ENCODE measurements around the gene ERMARD.

DNA sequence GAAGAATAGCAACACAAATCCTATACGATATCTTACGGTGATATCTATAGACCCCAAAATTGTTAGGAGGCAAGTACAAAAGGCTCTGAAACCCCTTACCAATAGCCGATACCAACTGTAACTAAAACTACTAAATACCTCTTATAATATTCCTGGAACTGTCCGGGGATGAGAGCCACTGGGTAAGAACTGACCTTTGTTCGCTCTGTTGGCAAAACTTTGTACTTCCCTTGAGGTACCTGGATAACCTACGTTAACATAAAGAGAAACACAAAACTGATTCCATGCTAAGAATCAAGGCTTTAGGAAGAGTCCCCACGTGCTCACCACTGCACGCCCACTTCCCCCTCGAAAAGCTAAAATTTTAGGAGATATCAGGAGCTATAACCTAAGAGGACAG, 36.8 kb upstream of the ERMARD start:
- no peak for TF ChIP-seq EZH2 (IDR thresholded peaks at IDR 0.05; ENCODE audit: insufficient read depth, poor library complexity, severe bottlenecking)
- TF ChIP-seq EZH2phosphoT487 (IDR thresholded peaks at IDR 0.05; ENCODE audit: insufficient read depth, low read depth): no peak
